ENCODE data around the gene G2E3. TPM values are rescaled to one million over a fixed set of nuclear protein-coding genes. Genes with fewer than 3 reads are reported as not detected.

G2E3 gene
- total and polyA plus RNA-seq, 4 donors, result 19.4 to 29.5 (median 26.3) TPM

- Histone ChIP-seq H3K4me3 (ENCODE audit: low read depth, low read length) (no peak overlapping the region), H3K36me3 (ENCODE audit: control insufficient read depth, insufficient read depth, low read length) (peaks cover 20% of the 10 kb centered on the region), H3K9me3 (ENCODE audit: control insufficient read depth, insufficient read depth, low read length) (no peaks in the 10 kb centered on the region), H3K4me1 (ENCODE audit: control insufficient read depth, insufficient read depth, low read length) (no peaks in the 10 kb centered on the region), H3K27ac (ENCODE audit: low read depth, low read length) (no peak overlapping the region), H3K27me3 (ENCODE audit: control insufficient read depth, insufficient read depth, low read length) (no peaks in the 10 kb centered on the region)
- DNase-seq (ENCODE audit: low read depth in 4 of 6, low spot score in 6 of 6), result peak in 2 of 6 donors; percentile 8 to 47
- WGBS (ENCODE audit: insufficient coverage), result no CpG with 5 or more reads among the region's 2 CpGs
These were observed 98.7 kb downstream of the G2E3 start for GRCh38 chr14:30657606-30658163.

GRCh38 chr14:30658645-30659044, 99.7 kb downstream of the G2E3 start:
- WGBS (ENCODE audit: insufficient coverage), result 100% methylated on average over 1 of the region's 3 CpGs
- H3K27me3 ChIP-seq (ENCODE audit: control insufficient read depth, insufficient read depth, low read length), result no peaks in the 10 kb centered on the region
- H3K27ac ChIP-seq (ENCODE audit: low read depth, low read length), result no peak overlapping the region
- no peak for DNase-seq (ENCODE audit: low read depth in 4 of 6, low spot score in 6 of 6)
- H3K9me3 ChIP-seq (ENCODE audit: control insufficient read depth, insufficient read depth, low read length), result no peaks in the 10 kb centered on the region
- H3K4me3 ChIP-seq (ENCODE audit: low read depth, low read length), result no peak overlapping the region
- no peaks in the 10 kb centered on the region for H3K4me1 ChIP-seq (ENCODE audit: control insufficient read depth, insufficient read depth, low read length)
- H3K36me3 ChIP-seq (ENCODE audit: control insufficient read depth, insufficient read depth, low read length), result peaks cover 15% of the 10 kb centered on the region

GRCh38 chr14:30669594-30669993, 110.6 kb downstream of the G2E3 start:
- Histone ChIP-seq H3K27me3 (ENCODE audit: control insufficient read depth, insufficient read depth, low read length) (no peaks in the 10 kb centered on the region), H3K4me1 (ENCODE audit: control insufficient read depth, insufficient read depth, low read length) (no peaks in the 10 kb centered on the region), H3K36me3 (ENCODE audit: control insufficient read depth, insufficient read depth, low read length) (no peaks in the 10 kb centered on the region), H3K4me3 (ENCODE audit: low read depth, low read length) (no peak overlapping the region), H3K9me3 (ENCODE audit: control insufficient read depth, insufficient read depth, low read length) (no peaks in the 10 kb centered on the region), H3K27ac (ENCODE audit: low read depth, low read length) (no peak overlapping the region)
- DNase-seq (ENCODE audit: low read depth in 4 of 6, low spot score in 6 of 6), result no peak

Small RNAs within 50 kb of the gene (small RNA-seq; reads per million reads assigned to genes)
- gene RF02271 (ENCODE audit: low replicate concordance), result not detected

Other genes starting within 250 kb of the G2E3 start
- 100 to 1,000 TPM; 113 to 190 TPM for gene SCFD1, start 63.2 kb downstream of the G2E3 start, total RNA-seq
- 10 to 100 TPM; 78.3 to 84.2 TPM for gene SCFD1, start 63.2 kb downstream of the G2E3 start, polyA plus RNA-seq (ENCODE audit: insufficient read length in 2 of 2)